Stimulated activated CD8-positive, alpha-beta memory T cell treated with anti-CD3 and anti-CD28 coated beads, Interleukin-2, amount 100 ng/mL, for 48 hours (primary cell): ENCODE data around the gene SPG7.

Experiments used
- DNase-seq, 2 donors: peaks; one replicate each; pipeline ENCODE4 v3.0.0-alpha.2; 2020; ENCODE audit warnings: low read depth in 2 of 2

SPG7 gene

DNA sequence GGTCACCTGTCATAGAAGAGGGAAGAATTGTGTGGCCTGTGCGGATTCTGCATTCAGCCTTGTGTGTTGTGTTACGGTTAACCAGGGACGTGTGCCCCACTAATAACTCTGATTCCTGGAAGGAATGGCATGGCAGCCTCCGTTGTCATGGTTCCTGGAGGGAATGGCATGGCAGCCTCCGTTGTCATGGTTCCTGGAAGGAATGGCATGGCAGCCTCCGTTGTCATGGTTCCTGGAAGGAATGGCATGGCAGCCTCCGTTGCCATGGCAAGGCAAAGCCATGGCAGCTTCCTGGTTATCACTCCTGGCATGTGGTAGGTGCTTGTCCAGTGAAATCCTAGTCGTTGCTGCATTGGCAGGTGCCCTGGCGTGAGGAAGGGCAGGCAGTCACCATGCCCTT, 8.9 kb downstream of the SPG7 start:
- no peak for DNase-seq

DNA sequence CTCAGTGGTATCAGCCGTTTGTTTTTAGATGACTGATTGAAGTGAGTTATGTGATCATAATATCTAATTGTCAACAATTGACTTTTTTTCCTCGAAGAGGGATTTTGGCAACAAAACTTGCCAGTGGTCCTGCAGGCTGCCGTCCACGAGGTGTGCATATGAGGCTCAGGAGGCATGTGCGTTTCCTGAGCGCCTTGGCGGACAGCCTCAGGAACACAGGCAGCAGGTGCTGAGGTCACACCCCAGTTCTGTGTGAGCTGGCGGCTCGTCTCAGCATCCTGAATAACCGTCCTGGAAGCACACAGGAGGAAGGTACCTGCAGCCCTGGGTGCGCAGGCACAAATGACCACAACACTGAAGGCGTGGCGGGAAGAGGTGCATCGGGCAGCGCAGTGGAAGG, 11.7 kb downstream of the SPG7 start:
- no peak for DNase-seq

DNA sequence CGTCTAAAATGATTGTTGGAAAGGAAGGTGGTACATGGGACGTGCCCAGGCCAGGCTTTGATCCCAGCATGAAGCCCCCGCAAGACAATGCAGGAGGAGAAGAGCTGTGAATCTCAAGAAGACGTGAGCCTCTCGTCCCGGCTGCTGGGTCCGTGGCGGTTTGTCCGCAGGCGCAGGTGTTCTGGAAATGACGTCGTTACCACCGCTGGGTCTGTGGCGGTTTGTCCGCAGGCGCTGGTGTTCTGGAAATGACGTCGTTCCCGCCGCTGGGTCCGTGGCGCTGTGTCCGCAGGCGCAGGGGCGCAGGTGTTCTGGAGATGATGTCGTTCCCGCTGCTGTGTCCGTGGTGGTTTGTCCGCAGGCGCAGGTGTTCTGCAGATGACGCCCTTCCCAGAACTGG, 14.1 kb downstream of the SPG7 start:
- no peak for DNase-seq

DNA sequence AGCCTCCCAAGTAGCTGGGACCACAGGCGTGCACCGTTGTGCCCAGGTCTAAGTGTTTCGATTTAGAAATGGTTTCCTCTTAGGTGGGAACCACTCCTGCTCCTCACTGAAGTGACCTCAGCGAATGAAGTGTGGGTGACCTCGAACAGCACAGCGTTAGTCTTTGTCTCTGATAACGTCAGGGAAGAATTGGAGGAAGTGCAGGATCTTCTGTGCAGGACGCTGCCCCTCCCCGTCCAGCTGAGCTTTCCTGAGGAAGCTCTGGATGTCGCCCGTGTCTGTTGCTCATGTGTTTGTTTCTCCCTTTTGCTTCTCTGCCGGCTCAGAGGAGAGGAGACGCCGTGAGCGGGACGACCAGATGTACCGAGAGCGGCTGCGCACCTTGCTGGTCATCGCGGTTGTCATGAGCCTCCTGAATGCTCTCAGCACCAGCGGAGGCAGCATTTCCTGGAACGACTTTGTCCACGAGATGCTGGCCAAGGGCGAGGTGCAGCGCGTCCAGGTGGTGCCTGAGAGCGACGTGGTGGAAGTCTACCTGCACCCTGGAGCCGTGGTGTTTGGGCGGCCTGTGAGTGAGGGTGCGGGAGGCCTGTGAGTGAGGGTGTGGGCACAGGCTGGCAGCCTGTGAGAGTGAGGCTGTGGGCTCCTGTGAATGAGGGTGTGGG, 15.6 kb downstream of the SPG7 start:
- no peak for DNase-seq

DNA sequence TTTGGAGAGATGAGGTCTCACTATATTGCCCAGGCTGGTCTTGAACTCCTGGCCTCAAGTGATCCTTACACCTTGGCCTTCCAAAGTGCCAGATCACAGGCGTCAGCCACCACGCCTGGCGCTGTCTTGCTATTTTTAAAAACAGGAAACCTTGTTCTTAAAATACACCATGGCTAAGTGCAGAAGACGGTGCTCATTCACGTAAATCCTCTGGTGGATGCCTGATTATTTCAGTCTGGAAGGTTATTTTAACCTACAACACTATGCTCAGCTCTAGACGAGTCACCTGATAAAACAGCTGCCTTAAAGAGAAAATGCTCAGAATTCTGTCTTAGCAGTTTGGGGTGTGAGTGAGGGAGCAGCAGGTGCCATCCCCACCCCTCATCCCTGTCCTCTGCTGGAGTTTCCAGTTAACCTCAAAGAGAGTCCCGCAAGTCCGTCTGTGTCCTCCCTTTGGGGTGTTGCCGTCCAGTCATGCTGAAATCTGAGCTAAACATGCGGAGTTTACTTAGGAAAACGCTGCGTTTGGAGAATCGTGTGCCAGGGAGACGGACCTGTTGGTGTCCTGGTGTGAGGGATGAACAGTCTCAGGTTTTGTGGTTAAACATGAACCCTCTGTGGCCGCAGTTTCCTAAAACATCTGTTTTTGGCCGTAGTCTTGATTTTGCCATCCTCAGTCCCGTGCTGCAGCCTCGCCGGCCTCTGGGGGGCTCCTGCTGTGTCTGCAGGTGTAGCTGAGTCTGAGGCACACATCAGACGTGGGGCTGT, 17.1 kb downstream of the SPG7 start:
- no peak for DNase-seq

DNA sequence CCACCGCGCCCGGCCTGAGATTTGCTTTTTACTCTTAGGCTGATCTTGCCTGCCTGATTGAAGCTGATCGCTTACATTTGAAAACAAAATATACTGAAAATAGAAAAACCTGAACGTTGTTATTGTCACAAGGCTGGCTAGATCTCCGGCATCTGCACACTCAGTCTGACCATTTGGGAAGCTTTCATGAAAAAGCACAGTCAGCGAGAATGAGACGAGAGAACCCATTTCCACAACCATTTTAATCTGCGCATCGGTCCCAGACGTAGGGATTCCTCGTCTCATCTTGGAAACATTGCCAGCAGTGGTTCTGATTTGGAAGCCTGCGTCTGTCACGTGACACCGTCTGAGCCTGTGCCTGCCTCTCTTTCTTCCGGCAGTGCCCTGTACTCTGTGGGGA, 20.9 kb downstream of the SPG7 start:
- DNase-seq, result no peak

DNA sequence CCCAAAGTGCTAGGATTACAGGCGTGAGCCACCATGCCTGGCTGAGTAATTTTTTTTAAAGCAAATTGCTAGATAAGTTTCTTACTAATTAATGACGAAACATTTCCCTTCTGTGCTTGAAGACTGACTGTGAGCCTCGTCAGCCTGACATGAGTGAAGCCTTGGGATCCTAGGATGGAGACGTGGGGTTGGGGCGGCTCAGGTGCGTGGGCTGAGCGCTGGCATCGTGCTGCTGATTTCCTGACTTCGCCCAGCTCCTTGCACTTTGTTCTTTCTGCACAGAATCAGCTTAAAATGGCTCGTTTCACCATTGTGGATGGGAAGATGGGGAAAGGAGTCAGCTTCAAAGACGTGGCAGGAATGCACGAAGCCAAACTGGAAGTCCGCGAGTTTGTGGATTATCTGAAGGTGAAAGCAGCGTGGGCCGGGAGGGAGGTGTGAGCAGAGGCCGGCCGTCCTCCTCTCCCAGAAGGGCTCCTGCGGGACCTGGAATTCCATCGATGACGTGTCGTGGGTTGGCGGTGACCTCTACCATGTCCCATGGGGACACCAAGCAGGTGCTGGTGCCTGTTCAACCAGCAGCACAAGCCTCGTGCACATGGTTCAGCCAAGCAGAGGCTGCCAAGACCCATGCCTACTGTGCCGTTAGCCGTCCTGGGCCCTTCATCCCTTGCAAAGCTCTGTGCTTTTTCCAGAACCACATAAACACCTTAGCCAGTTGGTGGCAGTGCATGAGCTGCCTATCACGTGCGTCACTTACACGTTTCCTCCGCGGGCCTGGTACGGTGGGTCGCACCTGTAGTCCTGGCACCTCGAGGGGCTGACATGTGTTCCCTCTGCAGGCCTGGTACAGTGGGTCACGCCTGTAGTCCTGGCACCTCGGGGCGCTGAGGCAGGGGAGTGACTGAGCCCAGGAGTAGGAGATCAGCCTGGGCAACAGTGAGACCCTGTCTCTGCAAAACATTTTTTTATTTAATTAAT, 22.5 kb downstream of the SPG7 start:
- no peak for DNase-seq

DNA sequence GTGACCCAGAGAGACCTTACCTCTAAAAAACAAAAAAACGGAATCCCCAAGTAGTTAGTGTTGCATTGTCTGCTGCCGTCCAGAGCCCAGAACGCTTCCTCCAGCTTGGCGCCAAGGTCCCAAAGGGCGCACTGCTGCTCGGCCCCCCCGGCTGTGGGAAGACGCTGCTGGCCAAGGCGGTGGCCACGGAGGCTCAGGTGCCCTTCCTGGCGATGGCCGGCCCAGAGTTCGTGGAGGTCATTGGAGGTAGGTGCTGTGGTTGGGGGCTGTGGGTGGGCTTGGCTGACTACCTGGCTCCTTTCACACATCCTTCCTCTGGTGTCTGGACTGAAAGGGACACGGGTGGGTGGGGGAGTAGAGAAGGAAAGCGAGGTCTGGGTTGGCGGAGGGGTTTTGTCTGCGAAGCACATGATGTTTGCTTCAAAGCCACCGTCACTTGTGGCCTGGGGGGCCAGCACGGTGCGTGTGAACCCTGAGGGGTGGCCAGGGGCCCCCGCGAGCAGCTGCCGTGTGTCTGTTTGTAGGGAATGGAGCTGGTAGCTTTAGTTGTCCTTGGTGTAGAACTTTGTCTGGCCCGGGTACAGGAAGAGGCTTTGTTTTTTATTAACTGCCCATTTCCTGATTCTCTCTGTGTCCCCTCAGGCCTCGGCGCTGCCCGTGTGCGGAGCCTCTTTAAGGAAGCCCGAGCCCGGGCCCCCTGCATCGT, 23.8 kb downstream of the SPG7 start:
- DNase-seq, result no peak

DNA sequence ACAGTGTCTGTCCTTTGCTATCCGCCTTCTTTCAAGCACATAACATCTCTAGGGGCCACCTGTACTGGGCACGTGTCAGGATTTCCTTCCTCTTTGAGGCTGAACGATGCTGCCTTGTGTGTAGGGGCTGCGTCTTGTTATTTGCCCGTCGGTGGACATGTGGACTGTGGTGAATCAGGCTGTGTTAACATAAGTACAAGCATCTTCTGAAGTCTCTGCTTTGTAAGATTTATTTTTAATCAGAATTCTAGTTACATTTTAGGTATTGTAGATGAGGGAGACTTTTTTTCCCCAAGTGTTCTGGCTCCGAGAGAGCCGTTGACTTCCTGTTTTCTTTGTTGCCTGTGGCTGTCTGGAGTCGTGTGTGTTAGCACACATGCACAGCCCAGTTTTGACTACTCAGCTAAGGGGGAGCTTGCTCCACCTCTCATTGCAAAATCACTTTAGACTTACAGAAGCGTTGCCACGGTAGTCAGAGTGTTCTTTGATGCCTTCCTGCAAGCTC, 26.1 kb downstream of the SPG7 start:
- no peak for DNase-seq

DNA sequence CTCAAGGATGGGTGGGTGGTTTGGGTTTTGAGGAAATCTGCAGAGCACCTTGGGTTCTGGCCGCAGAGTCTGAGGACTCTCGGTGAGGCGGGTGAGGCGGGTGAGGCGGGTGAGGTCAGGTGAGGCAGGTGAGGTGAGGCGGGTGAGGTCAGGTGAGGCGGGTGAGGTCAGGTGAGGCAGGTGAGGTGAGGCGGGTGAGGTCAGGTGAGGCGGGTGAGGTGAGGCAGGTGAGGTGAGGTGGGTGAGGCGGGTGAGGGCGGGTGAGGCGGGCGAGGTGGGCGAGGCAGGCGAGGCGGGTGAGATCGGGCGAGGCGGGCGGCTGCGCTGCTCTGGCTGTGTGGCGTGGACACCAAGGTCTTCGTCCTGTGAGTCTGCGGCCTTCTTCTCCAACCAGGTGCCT, 28.2 kb downstream of the SPG7 start:
- no peak for DNase-seq

DNA sequence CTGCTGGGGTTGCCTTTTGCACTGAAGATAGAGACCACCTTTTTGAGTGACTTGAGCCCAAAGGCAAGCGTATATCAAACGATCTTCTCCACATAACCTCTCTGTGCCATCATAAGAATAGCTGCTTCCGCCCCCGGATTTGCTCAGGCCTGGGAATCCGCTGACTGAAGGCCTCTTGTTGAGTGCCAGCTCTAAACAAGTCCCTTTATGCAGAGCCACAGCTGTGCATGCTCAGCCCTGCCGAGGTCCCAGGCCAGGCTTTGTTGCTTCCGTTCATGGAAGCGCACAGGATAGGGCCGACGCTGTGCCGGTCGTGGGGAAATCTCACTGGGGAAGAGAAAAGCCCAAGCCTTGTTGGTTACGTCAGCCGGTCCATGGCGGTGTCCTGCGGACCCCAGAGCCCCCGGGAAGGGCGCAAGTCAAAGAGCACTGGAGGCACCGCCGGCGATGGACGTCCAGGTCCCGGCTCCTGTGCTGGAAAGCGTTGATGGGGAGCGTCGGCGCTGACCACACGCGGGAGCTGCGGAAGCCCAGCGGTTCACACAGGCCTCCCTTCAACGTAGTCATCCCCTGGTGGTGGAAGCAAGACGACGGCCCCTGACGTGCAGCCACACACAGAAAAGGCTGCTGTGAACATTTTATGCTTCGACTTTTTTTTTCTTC, 28.8 kb downstream of the SPG7 start:
- no peak for DNase-seq

DNA sequence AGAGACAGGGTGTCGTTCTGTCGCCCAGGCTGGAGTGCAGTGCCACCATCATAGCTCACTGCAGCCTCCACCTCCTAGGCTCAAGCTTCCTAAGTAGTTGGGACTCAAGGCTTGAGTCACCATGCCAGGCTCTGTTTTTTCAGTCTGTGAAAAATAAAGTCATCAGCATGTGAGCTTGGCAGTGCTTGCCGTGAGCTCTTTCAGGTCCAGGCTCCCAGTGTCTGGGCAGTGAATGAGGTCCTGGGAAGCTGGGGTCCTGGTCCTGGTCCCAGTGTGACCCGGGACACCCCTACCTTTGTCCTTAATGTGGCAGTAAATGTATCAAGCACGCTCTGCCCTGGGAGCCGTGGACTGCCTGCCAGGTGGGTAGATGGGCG, 29.3 kb downstream of the SPG7 start:
- DNase-seq, result no peak

DNA sequence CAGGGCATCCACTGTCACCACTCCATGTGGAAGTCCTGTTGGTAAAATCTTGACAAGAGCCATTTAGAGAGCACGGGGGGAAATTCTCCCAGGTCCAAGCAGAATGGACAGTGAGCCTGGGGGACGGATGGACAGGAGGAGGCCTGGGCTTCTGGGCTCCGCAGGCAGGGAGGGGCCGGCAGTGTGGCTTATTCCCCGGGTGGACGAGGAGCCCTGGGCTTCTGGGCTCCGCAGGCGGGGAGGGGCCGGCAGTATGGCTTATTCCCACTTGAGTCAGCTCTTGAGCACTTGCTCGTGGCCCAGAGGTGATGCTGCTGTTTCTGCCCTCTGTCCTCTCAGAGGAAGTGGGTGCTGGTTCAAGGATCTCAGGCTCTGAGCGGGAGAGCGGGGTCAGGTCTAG, 30.1 kb downstream of the SPG7 start:
- DNase-seq, result no peak

DNA sequence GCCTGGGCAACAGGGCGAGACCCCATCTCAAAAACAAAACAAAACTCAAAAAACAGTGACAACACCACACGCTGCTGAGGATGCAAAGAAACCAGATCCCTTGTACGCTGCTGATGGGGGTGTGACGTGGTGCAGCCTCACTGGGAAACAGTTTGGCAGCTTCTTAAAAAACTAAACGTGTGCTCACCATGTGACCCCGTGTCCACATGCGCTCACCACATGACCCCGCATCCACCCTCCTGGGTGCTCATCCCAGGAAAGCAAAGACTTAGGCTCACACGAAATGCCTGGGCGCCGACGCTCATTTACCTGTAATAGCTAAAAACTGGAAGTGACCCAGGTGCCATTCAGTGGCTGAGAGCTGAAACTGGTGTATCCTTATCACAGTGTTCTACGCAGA, 32.4 kb downstream of the SPG7 start:
- no peak for DNase-seq

DNA sequence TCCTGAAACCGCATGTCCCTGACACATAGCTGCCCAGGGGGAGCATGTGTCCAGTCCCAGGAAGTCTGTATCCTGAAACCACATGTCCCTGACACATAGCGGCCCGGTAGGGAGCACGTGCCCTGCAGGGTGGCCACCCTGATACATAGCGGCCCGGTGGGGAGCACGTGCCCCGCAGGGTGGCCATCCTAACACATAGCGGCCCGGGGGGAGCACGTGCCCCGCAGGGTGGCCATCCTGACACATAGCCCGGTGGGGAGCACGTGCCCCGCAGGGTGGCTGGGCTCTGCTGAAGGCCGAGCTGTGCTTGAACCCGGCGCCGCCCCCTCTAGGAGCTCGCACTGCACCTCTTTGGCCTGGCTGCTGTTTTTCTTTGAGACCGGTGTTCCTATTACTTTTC, 33.6 kb downstream of the SPG7 start:
- DNase-seq, result no peak

DNA sequence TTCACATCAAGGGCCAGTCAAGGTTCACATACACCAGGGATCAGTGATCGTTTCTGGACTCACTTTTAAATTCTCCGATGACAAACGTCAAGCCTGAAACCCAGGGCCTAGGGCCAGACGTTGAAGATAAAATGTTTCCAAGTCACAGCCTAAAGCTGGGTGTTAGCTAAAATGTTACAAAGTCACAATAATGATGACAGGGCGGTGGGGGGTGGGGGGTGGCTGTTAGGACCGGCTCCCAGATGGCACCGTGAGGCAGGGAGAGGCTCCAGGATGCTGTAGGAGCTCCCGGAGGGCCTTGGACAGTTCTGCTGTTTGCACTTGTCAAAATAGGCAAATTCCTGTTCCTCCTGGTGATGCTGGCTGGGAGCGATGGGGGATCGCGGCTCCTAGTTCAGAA, 35.9 kb downstream of the SPG7 start:
- DNase-seq, result no peak

DNA sequence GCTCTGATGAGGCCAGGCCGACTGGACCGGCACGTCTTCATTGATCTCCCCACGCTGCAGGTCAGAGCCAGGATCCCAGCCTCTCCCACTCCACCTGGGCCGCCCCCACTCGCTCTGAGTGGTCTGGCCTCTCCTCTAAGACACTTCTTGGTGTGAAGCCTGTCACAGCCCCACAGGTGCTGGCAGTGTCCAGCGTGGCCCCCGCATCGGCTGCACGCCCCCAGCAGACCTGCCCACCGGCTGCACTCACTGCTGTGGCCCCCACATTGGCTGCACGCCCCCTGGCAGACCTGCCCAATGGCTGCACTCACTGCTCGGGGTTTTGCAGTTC, 36.5 kb downstream of the SPG7 start:
- DNase-seq, result no peak

DNA sequence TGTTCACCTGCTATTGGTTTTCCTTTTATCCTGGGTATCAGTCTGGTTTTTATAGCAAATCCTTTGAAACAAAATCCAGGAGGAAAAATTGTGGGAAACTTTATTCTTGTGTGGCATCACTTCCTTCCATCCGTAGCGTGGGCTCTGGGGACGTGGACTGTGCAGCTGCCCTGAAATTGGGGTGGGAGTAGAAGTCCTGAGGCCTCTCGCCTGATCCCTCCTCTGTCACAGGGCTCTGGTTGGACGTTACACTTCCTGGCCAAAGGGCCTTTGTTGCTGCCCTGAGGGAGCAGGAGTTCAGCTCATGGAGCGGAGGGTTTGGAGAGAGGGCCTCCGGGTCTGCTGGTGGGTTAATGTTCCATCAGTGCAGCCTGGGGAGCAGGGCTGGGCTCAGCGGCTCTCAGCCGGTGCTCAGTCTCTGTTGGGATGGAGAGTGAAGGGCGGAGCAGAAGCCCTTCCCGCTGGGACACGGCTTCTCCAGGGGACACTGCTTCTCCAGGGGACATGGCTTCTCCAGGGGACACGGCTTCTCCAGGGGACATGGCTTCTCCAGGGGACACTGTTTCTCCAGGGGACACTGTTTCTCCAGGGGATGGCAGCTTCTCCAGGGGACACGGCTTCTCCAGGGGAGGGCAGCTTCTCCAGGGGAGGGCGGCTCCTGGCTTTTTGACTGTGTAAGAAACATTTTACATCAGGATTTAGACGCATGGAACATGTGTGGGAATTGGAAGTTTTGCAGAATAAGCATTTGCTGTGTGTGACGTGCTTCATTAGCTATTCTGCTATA, 37.0 kb downstream of the SPG7 start:
- no peak for DNase-seq

DNA sequence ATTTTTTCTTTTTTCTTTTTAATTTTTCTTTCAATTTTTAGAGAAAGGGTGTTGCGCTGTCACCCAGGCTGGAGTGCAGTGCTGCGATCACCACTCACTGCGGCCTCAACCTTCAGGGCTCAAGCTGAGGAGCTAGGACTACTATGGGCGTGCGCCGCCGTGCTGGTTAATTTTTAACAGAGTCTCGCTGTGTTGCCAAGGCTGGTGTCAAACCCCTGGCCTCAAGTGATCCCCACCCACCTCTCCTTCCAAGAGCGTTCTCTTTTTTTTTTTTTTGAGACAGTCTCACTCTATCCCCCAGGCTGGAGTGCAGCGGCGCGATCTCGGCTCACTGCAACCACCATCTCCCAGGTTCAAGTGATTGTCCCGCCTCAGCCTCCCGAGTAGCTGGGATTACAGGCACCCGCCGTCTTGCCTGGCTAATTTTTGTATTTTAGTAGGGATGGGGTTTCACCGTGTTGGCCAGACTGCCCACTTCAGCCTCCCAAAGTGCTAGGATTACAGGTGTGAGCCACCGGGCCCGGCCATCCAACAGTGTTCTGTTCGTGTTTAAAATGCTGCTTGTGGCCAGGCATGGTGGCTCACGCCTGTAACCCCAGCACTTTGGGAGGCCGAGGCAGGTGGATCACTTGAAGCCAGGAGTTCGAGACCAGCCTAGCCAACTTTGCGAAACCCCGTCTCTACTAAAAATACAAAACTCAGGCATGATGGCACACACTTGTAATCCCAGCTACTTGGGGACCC, 37.8 kb downstream of the SPG7 start:
- no peak for DNase-seq

DNA sequence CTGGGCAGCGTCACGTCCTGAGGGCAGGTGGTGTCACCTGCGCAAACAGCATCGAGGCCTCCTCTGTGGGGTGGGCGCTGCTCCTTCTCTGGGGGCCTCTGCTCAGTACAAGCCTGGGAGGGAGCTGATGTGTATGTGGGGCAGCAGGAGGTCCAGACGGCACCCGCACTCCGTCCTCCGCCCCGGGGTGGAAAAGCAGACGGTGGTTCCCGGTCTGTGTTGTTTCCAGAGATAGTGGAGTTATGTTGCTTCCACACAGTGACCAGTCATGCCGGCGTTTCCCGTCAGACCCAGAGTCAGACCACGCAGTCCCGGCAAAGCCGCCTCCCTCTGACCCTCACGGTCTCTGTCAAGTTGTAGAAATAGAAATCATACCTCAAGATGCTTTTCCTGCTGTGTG, 38.6 kb downstream of the SPG7 start:
- DNase-seq, result no peak
